Non-pigmented ciliary epithelial cell (primary cell): ENCODE results near the gene ITGAV.

Experiments used
- DNase-seq: peaks from one replicate; pipeline ENCODE4 v3.0.0-alpha.2; 2010; ENCODE audit warnings: low read depth

Gene ITGAV

GRCh38 chr2:186575302-186575701 is 14.6 kb upstream of the ITGAV start:
- DNase-seq: peak; percentile 99

- no peak for DNase-seq
Observed at GRCh38 chr2:186575856-186576255, 14.0 kb upstream of the ITGAV start.

GRCh38 chr2:186576614-186577013 is 13.2 kb upstream of the ITGAV start:
- DNase-seq: no peak

GRCh38 chr2:186582698-186583097 is 7.2 kb upstream of the ITGAV start:
- no peak for DNase-seq

- DNase-seq: no peak
Observed at GRCh38 chr2:186584053-186584452, 5.8 kb upstream of the ITGAV start.

GRCh38 chr2:186588421-186588820 is 1.4 kb upstream of the ITGAV start:
- DNase-seq: no peak

- DNase-seq: no peak
Observed at GRCh38 chr2:186588940-186589611, 780 bp upstream of the ITGAV start.

- no peak for DNase-seq
Observed at GRCh38 chr2:186590350-186590758, 498 bp downstream of the ITGAV start.

GRCh38 chr2:186590759-186591505 is 1.1 kb downstream of the ITGAV start:
- no peak for DNase-seq

- no peak for DNase-seq
Observed at GRCh38 chr2:186591506-186591890, 1.6 kb downstream of the ITGAV start.

GRCh38 chr2:186592137-186592875 is 2.5 kb downstream of the ITGAV start:
- DNase-seq: no peak

- no peak for DNase-seq
Observed at GRCh38 chr2:186593523-186593922, 3.7 kb downstream of the ITGAV start.

GRCh38 chr2:186594001-186594722 is 4.3 kb downstream of the ITGAV start:
- no peak for DNase-seq

GRCh38 chr2:186595219-186595618 is 5.4 kb downstream of the ITGAV start:
- DNase-seq: no peak

- DNase-seq: no peak
Observed at GRCh38 chr2:186599186-186599778, 9.4 kb downstream of the ITGAV start.

GRCh38 chr2:186603286-186603685 is 13.4 kb downstream of the ITGAV start:
- no peak for DNase-seq

GRCh38 chr2:186605041-186605440 is 15.2 kb downstream of the ITGAV start:
- no peak for DNase-seq

- no peak for DNase-seq
Observed at GRCh38 chr2:186607660-186608324, 17.9 kb downstream of the ITGAV start.

- no peak for DNase-seq
Observed at GRCh38 chr2:186610785-186611184, 20.9 kb downstream of the ITGAV start.

GRCh38 chr2:186611526-186611925 is 21.7 kb downstream of the ITGAV start:
- DNase-seq: no peak

- DNase-seq: no peak
Observed at GRCh38 chr2:186612026-186612425, 22.2 kb downstream of the ITGAV start.
